Activated CD8-positive, alpha-beta memory T cell treated with anti-CD3 and anti-CD28 coated beads, Interleukin-2, amount 50 U/mL, for 24 hours (primary cell): ENCODE results near the gene RASGRF2.
"Not testable (repeated sequence)": the region's sequence is repeated elsewhere in the genome, so short reads cannot be mapped to it uniquely, and the experiment has no call there.

Experiments used
- DNase-seq: peaks from one replicate; pipeline ENCODE4 v3.0.0-alpha.2; 2020; ENCODE audit errors: extremely low read depth

The RASGRF2 gene

GRCh38 chr5:81241001-81241400 lies 280.8 kb downstream of the RASGRF2 start:
- no peak for DNase-seq

- no peak for DNase-seq
Measured at GRCh38 chr5:81241961-81242648, 281.9 kb downstream of the RASGRF2 start.

DNA sequence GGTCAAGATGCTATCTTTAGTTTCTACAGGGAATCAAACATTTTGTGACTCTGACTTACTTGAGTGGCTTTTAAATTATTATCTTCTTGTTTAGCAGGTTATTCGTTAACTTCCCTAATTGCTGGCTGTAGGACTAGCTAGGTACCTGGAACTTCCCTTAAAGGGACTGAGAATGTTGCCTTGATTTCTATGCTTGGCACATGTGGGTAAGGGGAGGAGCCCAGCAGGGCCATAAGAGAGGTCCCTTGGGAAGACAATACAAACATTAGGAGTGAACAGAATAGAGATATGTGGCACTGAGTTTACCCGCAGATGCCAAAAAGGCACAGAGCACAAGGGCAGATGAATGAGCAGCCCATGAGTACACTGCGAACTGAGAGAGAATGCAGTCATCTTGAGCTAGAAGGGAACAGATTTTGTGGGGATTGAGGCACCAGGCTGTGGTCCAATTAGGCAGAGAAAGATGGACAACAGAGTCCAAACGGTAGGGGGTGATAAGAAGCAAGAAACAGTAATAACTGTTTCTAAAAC lies 282.8 kb downstream of the RASGRF2 start:
- DNase-seq: no peak

DNA sequence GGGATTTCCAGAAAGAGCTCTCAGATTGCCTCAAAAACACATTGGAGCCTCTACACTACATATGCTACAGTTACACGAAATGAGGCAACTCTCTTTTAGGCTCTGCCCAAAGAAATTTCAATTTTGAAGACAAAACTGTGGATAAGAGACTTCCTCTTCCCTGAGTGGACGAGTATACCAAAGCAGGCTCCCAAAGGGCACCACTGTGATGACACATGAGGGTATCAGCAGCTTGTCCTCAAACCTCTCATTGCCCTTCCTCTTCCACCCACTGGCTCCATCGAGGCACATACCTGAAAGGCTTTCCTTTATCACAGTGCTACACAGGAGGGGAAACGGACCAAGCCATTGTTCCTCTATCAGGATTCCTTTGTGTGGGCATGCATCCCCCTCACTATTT lies 284.3 kb downstream of the RASGRF2 start:
- DNase-seq: no peak

GRCh38 chr5:81245871-81246235 lies 285.7 kb downstream of the RASGRF2 start:
- no peak for DNase-seq

DNA sequence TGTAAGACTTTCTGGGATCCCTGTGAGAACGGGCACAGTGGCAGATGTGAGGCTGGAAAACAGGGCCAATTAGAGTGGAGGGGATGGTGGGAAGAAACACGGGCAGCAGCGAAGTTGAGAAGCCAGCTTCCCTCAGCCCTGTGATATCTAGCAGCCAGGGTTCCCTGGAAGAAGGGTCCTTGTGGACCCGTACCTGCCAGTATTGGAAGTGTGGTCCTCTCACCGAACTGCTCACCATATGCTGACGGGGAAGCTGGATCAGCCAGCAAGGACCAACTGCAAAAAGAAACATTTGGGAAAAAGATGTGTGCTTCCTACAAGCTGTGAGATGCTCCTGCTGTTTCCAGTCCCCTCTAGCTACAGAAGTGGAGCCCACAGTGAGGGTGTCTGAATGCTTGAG lies 286.5 kb downstream of the RASGRF2 start:
- no peak for DNase-seq

DNA sequence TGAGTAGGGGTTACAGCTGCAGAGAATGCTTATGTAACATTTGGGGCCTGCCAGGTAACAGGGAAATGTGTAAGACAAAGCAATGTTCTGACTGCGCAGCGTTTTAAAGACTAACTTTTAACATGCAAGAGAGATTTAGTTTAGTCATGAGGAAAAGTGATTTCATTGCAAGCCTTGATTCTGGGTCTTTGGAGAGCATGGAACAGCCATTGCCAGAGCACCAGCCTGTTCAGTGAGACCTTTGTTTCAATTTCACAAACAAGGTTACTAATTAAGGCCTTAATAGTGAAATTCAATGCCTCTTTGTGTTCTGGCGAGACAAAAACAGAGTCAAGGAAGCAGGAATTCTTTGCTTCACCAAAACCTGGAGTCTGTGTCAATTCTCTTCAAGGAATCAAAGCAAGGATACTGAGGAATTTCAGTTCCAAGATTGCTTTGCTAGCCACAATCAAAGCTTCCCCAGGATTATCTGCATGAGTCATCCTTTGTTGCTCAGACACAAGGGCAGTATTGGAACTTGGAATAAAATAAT lies 287.3 kb downstream of the RASGRF2 start:
- DNase-seq: no peak

- no peak for DNase-seq
Measured at GRCh38 chr5:81249240-81249639, 289.1 kb downstream of the RASGRF2 start.

GRCh38 chr5:81250004-81250403 lies 289.8 kb downstream of the RASGRF2 start:
- no peak for DNase-seq

- DNase-seq: no peak
Measured at GRCh38 chr5:81251922-81252321, 291.8 kb downstream of the RASGRF2 start.

DNA sequence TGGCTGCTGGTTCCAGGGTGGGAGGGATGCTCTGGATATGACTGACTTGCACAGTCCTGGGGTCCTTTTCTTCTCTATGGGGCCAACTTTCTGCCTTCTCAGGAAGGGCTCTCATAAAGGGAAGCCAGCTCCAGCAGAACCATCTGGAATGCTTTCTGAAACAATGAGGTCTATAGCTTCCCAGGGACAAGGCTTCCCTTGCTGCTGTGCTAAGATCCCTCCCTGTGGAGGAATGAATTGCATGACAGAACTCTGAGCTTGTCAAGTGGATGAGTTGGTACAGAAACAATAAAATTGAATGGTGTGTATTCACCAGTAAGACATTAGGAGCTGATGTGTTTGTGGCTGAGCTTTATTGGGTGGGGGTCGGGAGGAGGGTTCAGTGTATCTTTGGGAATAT lies 292.7 kb downstream of the RASGRF2 start:
- no peak for DNase-seq

- DNase-seq: no peak
Measured at GRCh38 chr5:81253875-81254274, 293.7 kb downstream of the RASGRF2 start.

DNA sequence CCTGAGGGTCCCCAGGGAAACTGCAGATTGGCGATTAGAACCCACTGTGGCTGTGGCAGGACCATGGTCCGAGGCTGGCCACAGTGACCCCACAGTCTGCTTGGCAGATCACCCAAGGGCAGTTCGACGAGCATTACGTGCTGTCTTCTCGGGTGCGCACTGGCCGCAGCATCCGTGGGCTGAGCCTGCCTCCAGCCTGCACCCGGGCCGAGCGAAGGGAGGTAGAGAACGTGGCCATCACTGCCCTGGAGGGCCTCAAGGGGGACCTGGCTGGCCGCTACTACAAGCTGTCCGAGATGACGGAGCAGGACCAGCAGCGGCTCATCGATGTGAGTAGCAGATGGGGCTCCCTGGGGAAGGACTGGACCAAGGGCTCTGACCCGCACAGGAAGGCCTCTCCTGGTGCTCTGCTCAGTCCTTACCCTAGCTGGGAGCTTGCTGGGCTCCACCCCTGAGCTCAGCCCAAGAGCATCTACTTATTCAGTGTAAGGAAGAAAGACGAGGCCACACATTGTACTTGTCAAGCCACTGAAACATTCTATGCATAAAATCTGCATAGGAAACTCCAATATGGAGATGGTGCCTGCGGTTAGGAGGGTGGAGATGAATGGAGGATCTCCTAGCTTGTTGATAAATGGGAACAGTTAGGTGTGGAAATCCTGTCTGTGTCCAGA lies 294.9 kb downstream of the RASGRF2 start:
- DNase-seq: no peak

GRCh38 chr5:81256766-81257165 lies 296.6 kb downstream of the RASGRF2 start:
- no peak for DNase-seq

GRCh38 chr5:81262796-81263195 lies 302.6 kb downstream of the RASGRF2 start:
- not testable (repeated sequence) for DNase-seq

GRCh38 chr5:81265101-81265500 lies 304.9 kb downstream of the RASGRF2 start:
- DNase-seq: no peak

- DNase-seq: no peak
Measured at GRCh38 chr5:81268521-81269196, 308.5 kb downstream of the RASGRF2 start.

DNA sequence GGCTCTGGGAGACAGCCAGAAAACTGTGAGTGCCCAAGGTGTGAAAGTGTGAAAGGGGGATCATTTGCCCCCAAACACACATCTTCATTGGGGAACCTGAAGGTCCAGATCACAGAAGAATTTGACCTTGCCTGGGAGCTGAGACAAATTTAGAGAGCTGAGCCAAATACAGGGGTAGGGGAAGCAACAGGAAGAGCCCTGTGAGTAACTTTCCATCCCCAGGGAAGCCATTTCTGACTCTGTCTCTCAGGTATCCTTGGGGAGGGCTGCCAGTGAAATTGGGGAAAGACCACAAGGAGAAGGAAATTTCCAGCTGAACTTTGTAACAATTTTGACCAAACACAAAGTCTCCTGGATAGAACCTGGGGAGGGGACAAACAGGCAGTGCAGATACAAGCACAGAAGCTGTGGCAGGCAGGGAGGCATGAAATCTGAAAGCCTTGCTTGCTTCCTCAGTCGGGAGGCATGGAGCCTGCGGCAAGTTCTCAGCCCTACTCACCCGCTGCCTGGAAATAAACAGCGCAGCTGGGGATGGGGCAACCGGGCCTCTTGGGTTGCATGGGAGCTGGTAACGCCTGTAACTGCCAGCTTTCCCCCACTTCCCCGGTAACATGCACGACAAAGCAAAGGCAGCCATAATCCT lies 309.7 kb downstream of the RASGRF2 start:
- no peak for DNase-seq

DNA sequence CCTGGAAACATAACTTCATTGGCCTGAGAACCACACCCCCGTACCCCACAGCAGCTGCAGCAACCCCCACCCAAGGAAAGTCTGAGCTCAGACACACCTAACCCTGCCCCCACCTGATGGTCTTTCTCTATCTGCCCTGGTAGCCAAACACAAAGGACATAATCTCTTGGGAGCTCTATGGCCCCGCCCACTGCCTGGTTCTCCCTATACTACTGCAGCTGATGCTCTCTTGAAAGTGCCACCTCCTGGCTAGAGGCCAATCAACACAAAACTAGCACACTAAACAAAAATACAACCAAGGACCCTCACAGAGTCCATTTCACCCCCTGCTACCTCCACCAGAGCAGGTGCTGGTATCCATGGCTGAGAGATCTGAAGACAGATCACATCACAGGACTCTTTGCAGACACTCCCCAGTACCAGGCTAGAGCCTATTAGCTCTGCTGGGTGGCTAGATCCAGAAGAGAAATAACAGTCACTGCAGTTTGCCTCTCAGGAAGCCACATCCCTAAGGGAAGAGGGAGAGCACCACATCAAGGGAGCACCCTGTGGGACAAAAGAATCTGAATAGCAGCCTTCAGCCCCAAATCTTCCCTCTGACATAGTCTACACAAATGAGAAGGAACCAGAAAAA lies 310.3 kb downstream of the RASGRF2 start:
- DNase-seq: not testable (repeated sequence)
